K562 (cell line): Measurements from ENCODE around the gene TMEM270. TPM values are rescaled to one million over a fixed set of nuclear protein-coding genes. Genes with fewer than 3 reads are reported as not detected.

Experiments used
- ATAC-seq: fragments of 200-7000 bp; cut with Tn5 transposase; 3 replicates; pipeline ENCODE4 v1.9.1; 2020; ENCODE audit warnings: moderate library complexity
- BruUV-seq: library from RNA; stranded (reverse); fragments of 400-500 nt; replicated peaks from 2 replicates; lab custom pipeline; 2021; lab: Mats Ljungman, UMichigan
- CTCF ChIA-PET: fragments of 300-600 bp; formaldehyde crosslinking; extraction: SDS; loops from one replicate; lab custom pipeline; 2021; ENCODE audit warnings: low intra/inter-chr PET ratio; lab: Yijun Ruan, JAX
- POLR2A ChIA-PET: fragments of 300-600, 350-650 bp; sonication (Branson Sonifier 250); formaldehyde crosslinking; extraction: SDS; loops from one replicate; lab custom pipeline; 2021; ENCODE audit warnings: antibody characterized with exemption, inconsistent platforms; lab: Yijun Ruan, JAX
- DNase-seq, 4 experiments: peaks; one replicate each; pipeline versions ENCODE4 v3.0.0 to v3.0.0-alpha.2; 2011 to 2018; ENCODE audit warnings: low spot score in 3 of 4, mixed read lengths in 3 of 4; ENCODE audit errors: extremely low read depth in 1 of 4
- FAIRE-seq: peaks from 2 replicates; lab custom pipeline; 2011; peaks lifted over from hg19 to GRCh38; lab: Jason Lieb, UNC
- H2AFZ ChIP-seq: 2 replicates; pipeline ENCODE4 v1.6.0; 2011; ENCODE audit warnings: low read depth, low read length, control low read depth, inconsistent platforms
- H3K27ac ChIP-seq: fragments of 200-600 bp; 3 replicates; pipeline ENCODE4 v1.8.0; 2011; ENCODE audit warnings: low read depth, mild to moderate bottlenecking, control low read depth, inconsistent platforms, low read length, moderate library complexity, mixed read lengths; ENCODE audit errors: extremely low read depth
- H3K27me3 ChIP-seq, 2 experiments: fragments of 300-600 bp in 1 of 2; 2 replicates in 1 of 2; 3 replicates in 1 of 2; pipeline versions ENCODE4 v1.6.0 to v1.8.0; 2011; ENCODE audit warnings: inconsistent platforms in 2 of 2, low read length in 2 of 2, mild to moderate bottlenecking in 1 of 2, mixed read lengths in 1 of 2, moderate library complexity in 1 of 2; ENCODE audit not compliant: control insufficient read depth in 2 of 2, insufficient read depth in 2 of 2
- H3K36me3 ChIP-seq: fragments of 300-600 bp; 3 replicates; pipeline ENCODE4 v1.8.0; 2011; ENCODE audit warnings: mild to moderate bottlenecking, low read length, inconsistent platforms; ENCODE audit not compliant: control insufficient read depth, insufficient read depth
- H3K4me1 ChIP-seq, 2 experiments: fragments of 200-600 bp in 1 of 2; replicated peaks in 1 of 2; 2 replicates in 1 of 2; 3 replicates in 1 of 2; pipeline versions ENCODE4 v1.5.1 to v1.8.0; 2011; ENCODE audit warnings: inconsistent platforms in 2 of 2, low read length in 2 of 2, mild to moderate bottlenecking in 1 of 2, mixed read lengths in 1 of 2, moderate library complexity in 1 of 2; ENCODE audit not compliant: control insufficient read depth in 2 of 2, insufficient read depth in 2 of 2
- H3K4me2 ChIP-seq: 2 replicates; pipeline ENCODE4 v1.6.1; 2011; ENCODE audit warnings: low read length, control low read depth, inconsistent platforms, mixed read lengths; ENCODE audit not compliant: insufficient read depth
- H3K4me3 ChIP-seq: fragments of 200-600 bp; sonication (generic), shearing (Covaris generic); 2 replicates; pipeline ENCODE4 v1.5.1; 2016; ENCODE audit warnings: control low read depth, inconsistent platforms
- H3K79me2 ChIP-seq: fragments of 200-600 bp; 3 replicates; pipeline ENCODE4 v1.8.0; 2011; ENCODE audit warnings: low read length, inconsistent platforms; ENCODE audit not compliant: control insufficient read depth, insufficient read depth
- H3K9ac ChIP-seq, 2 experiments: 2 replicates each; pipeline versions ENCODE4 v1.6.0 to v1.6.1; 2011; ENCODE audit warnings: low read depth in 2 of 2, low read length in 2 of 2, control low read depth in 1 of 2, inconsistent platforms in 1 of 2, mild to moderate bottlenecking in 1 of 2, mixed read lengths in 1 of 2; ENCODE audit not compliant: insufficient read depth in 1 of 2
- H3K9me1 ChIP-seq: one replicate; pipeline ENCODE4 v1.6.0; 2011; ENCODE audit warnings: inconsistent platforms, mild to moderate bottlenecking, low read length, moderate library complexity; ENCODE audit not compliant: control insufficient read depth, insufficient read depth
- H3K9me3 ChIP-seq: replicated peaks from 2 replicates; pipeline ENCODE4 v1.5.1; 2011; ENCODE audit warnings: low read depth, low read length, inconsistent platforms; ENCODE audit not compliant: control insufficient read depth, insufficient read depth
- H4K20me1 ChIP-seq: replicated peaks from 2 replicates; pipeline ENCODE4 v1.6.1; 2011; ENCODE audit warnings: low read length, inconsistent platforms, mixed read lengths; ENCODE audit not compliant: control insufficient read depth, insufficient read depth
- CEBPB ChIP-seq: fragments of 450-650 bp; IDR thresholded peaks from 2 replicates; pipeline ENCODE4 v1.6.1; 2016; ENCODE audit warnings: missing genetic modification characterization, missing compliant biosample characterization
- ETS2 ChIP-seq: IDR thresholded peaks from 2 replicates; pipeline ENCODE4 v1.6.1; 2016; ENCODE audit warnings: borderline replicate concordance, missing genetic modification characterization, mild to moderate bottlenecking, moderate library complexity, missing compliant biosample characterization; ENCODE audit not compliant: poor library complexity, severe bottlenecking
- HMGN3 ChIP-seq: IDR thresholded peaks from 2 replicates; pipeline ENCODE4 v1.6.1; 2011; ENCODE audit warnings: borderline replicate concordance, low read depth, mild to moderate bottlenecking, mixed read lengths, low read length; ENCODE audit not compliant: insufficient read length; ENCODE audit errors: extremely low read depth
- MNT ChIP-seq, 2 experiments: fragments of 450-650 bp; conservative IDR thresholded peaks; 2 replicates each; pipeline ENCODE4 v1.6.1; 2017; ENCODE audit warnings: mild to moderate bottlenecking in 2 of 2, moderate library complexity in 2 of 2
- SMAD2 ChIP-seq: fragments of 150-350 bp; IDR thresholded peaks from 2 replicates; pipeline ENCODE4 v1.6.1; 2014; ENCODE audit warnings: low read depth, mild to moderate bottlenecking, low read length
- ZNF175 ChIP-seq: fragments of 200-800 bp; sonication (Bioruptor generic); IDR thresholded peaks from 2 replicates; pipeline ENCODE4 v1.6.1; 2016; ENCODE audit warnings: low read depth, mild to moderate bottlenecking, missing genetic modification characterization, missing compliant biosample characterization
- ZNF3 ChIP-seq: fragments of 250-450 bp; sonication (Bioruptor Pico); IDR thresholded peaks from 2 replicates; pipeline ENCODE4 v1.5.0; 2021; ENCODE audit warnings: mild to moderate bottlenecking, moderate library complexity
- ZNF354B ChIP-seq: fragments of 250-450 bp; sonication (Bioruptor Pico); IDR thresholded peaks from 2 replicates; pipeline ENCODE4 v1.4.0; 2020
- ZNF444 ChIP-seq: fragments of 250-450 bp; sonication (Bioruptor Pico); IDR thresholded peaks from 2 replicates; pipeline ENCODE4 v1.4.0; 2020; ENCODE audit warnings: mild to moderate bottlenecking, moderate library complexity
- ZNF707 ChIP-seq: fragments of 250-450 bp; sonication (Bioruptor Pico); conservative IDR thresholded peaks from 2 replicates; pipeline ENCODE4 v1.8.0; 2022; ENCODE audit warnings: inconsistent platforms, mild to moderate bottlenecking, moderate library complexity
- ZSCAN32 ChIP-seq: fragments of 450-650 bp; formaldehyde crosslinking; IDR thresholded peaks from 2 replicates; pipeline ENCODE4 v1.4.0; 2020; ENCODE audit warnings: mild to moderate bottlenecking, moderate library complexity
- WGBS: fragments of 100-300 bp; shearing (Covaris generic); methylation state at CpG from one replicate; pipeline ENCODE4 v1.1.6; 2016; ENCODE audit warnings: low coverage, mixed read lengths; ENCODE audit not compliant: insufficient coverage; ENCODE audit errors: missing lambda C conversion rate; 5-methylcytosine and 5-hydroxymethylcytosine counted together
- in situ Hi-C: fragments of 300-500 bp; cut with MboI; formaldehyde crosslinking; loops from 4 replicates; pipeline ENCODE4 v1.15.0; 2018; ENCODE audit warnings: inconsistent platforms, mixed read lengths
- intact Hi-C: fragments of 100-400 bp; cut with micrococcal nuclease; formaldehyde crosslinking; loops from 2 replicates; pipeline ENCODE4 v1.14.2; 2022
- polyA plus RNA-seq, 8 experiments: library from polyadenylated mRNA; depleted of rRNA in 4 of 8; stranded (reverse) in 5 of 8; unstranded in 3 of 8; fragments of >200 nt; fragmentation: Nextera tagmentation in 2 of 8; fragmentation: Illumina TruSeq in 1 of 8; extraction: Ambion mirVana in 2 of 8; extraction: Trizol in 1 of 8; gene quantifications; 2 replicates each; pipeline versions ENCODE4 v1.2.1 to v1.2.3, GENCODE V29; 2011 to 2014; ENCODE audit warnings: inconsistent platforms in 1 of 8, missing spikeins in 1 of 8
- total RNA-seq, 7 experiments: library from RNA; depleted of rRNA in 6 of 7; stranded (reverse); fragments of >200 nt in 6 of 7; fragmentation: Illumina TruSeq in 2 of 7; extraction: Trizol in 2 of 7; gene quantifications; 2 replicates each; pipeline versions ENCODE4 v1.2.1 to v1.2.3, GENCODE V29; 2011 to 2021; ENCODE audit warnings: low replicate concordance in 1 of 7
- TF ChIP-seq, protein P1 (sequence below), 2 experiments: fragments of 150-350 bp in 1 of 2; IDR thresholded peaks; 2 replicates each; pipeline ENCODE4 v1.6.1; 2012 to 2016; ENCODE audit warnings: low read depth in 2 of 2, low read length in 2 of 2, mild to moderate bottlenecking in 1 of 2, moderate library complexity in 1 of 2

TMEM270 gene
- total and polyA plus RNA-seq, 9 of the 15 experiments (the other 6 are each of a cell fraction or from before 2014, with no cell fraction given): not detected

GRCh38 chr7:73899731-73900142, 38.8 kb downstream of the TMEM270 start:
- intact Hi-C loops (no loop called here), in situ Hi-C loops (no loop called here)
- H3K9ac ChIP-seq: 0 out of 4 replicates have a peak overlapping the region, but pooled peaks of 1 of the 2 experiments have one; percentile 11
- peaks cover 0 to 31% of the 10 kb centered on the region in 2 experiments; a peak in 2 of 5 replicates for H3K27me3 ChIP-seq
- BruUV-seq: no TSS peak
- POLR2A ChIA-PET: interaction anchor here (0.6 to 1.1 kb wide), 2 partner anchors 12 to 300 kb away, joined by 3 to 5 read pairs; no protein-coding TSS in a partner anchor
- H3K4me1 ChIP-seq: peaks cover 0 to 14% of the 10 kb centered on the region in 2 experiments; a peak in 2 of 5 replicates
- no peak for ATAC-seq
- WGBS: 23% methylated on average over 15 of the region's 15 CpGs
- no peaks in the 10 kb centered on the region for H3K9me1 ChIP-seq
- CTCF ChIA-PET: no interaction called here
- DNase-seq: no peak
- H3K4me3 ChIP-seq: no peak overlapping the region
- H3K9me3 ChIP-seq: no peaks in the 10 kb centered on the region
- H4K20me1 ChIP-seq: 0 out of 2 replicates have a peak, but pooled peaks cover 3% of the 10 kb centered on the region
- H3K36me3 ChIP-seq: no peaks in the 10 kb centered on the region
- no peak overlapping the region for H3K27ac ChIP-seq
- FAIRE-seq: no peak
- no peak overlapping the region for H2AFZ ChIP-seq
- TF ChIP-seq ZNF707 (no peak), ZNF354B (CRISPR knock-in tag) (no peak), ZNF3 (CRISPR knock-in tag) (no peak), SMAD2 (no peak), HMGN3 (no peak), ZSCAN32 (CRISPR knock-in tag) (no peak), ZNF444 (CRISPR knock-in tag) (no peak), MNT (conservative IDR thresholded peaks at IDR 0.05) (no peak), ETS2 (no peak), CEBPB (tag) (no peak), ZNF175 (CRISPR knock-in tag) (no peak)
- TF ChIP-seq, protein P1, sequence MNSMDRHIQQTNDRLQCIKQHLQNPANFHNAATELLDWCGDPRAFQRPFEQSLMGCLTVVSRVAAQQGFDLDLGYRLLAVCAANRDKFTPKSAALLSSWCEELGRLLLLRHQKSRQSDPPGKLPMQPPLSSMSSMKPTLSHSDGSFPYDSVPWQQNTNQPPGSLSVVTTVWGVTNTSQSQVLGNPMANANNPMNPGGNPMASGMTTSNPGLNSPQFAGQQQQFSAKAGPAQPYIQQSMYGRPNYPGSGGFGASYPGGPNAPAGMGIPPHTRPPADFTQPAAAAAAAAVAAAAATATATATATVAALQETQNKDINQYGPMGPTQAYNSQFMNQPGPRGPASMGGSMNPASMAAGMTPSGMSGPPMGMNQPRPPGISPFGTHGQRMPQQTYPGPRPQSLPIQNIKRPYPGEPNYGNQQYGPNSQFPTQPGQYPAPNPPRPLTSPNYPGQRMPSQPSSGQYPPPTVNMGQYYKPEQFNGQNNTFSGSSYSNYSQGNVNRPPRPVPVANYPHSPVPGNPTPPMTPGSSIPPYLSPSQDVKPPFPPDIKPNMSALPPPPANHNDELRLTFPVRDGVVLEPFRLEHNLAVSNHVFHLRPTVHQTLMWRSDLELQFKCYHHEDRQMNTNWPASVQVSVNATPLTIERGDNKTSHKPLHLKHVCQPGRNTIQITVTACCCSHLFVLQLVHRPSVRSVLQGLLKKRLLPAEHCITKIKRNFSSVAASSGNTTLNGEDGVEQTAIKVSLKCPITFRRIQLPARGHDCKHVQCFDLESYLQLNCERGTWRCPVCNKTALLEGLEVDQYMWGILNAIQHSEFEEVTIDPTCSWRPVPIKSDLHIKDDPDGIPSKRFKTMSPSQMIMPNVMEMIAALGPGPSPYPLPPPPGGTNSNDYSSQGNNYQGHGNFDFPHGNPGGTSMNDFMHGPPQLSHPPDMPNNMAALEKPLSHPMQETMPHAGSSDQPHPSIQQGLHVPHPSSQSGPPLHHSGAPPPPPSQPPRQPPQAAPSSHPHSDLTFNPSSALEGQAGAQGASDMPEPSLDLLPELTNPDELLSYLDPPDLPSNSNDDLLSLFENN (IDR thresholded peaks at IDR 0.05; ENCODE audit: low read depth in 2 of 2, low read length in 2 of 2): no peak
- H3K79me2 ChIP-seq: no peaks in the 10 kb centered on the region
- H3K4me2 ChIP-seq: no peak overlapping the region
